Heart left ventricle (tissue), 13 donors: ENCODE measurements around the gene BTBD16.

ENCODE experiments used
- CTCF ChIP-seq, 12 donors: fragments of 200-600 bp; sonication (generic) in 4 of 12; IDR thresholded peaks; one replicate each; pipeline versions ENCODE4 v1.5.0 to v1.8.0; 2018 to 2022; ENCODE audit warnings: antibody characterized with exemption in 12 of 12, mild to moderate bottlenecking in 5 of 12
- POLR2A ChIP-seq, 2 donors: fragments of 450-650 bp; IDR thresholded peaks; one replicate each; pipeline ENCODE4 v1.6.1; 2017; ENCODE audit warnings: antibody characterized with exemption in 2 of 2, mild to moderate bottlenecking in 2 of 2, moderate library complexity in 2 of 2
- donor health status: ischemic (EF 13 %, LVEDD 7.1; RV severe dilation, severe dysfunction).
- donor health status: DM: no; HTN: yes; CAD: no.
- donor health status: DM: no; HTN: no; CAD: no.
- donor health status: ischemic (EF 25% LVEDD 6.9; RV normal size, moderate dysfunction).
- donor health status: ischemic (EF 25% LVEDD 5.7; RV mildly dilated, moderate dysfunction).
- donor health status: ischemic (EF 35%, LVEDD 5.7; RV mildly dilated, moderate dysfunction).
- donor health status: nonischemic (EF 11% LVEDD 7.7; RV severe dilation, severe dysfunction).
- donor health status: DM: yes; HTN: yes; CAD: no.
- donor health status: PGD.
- donor health status: ischemic (EF 29% LVEDD 5.4; RV normal size, mild dysfunction).
- donor health status: nonischemic (EF 23%, LVEDD 6.1; RV moderate dilation, normal function).

DNA sequence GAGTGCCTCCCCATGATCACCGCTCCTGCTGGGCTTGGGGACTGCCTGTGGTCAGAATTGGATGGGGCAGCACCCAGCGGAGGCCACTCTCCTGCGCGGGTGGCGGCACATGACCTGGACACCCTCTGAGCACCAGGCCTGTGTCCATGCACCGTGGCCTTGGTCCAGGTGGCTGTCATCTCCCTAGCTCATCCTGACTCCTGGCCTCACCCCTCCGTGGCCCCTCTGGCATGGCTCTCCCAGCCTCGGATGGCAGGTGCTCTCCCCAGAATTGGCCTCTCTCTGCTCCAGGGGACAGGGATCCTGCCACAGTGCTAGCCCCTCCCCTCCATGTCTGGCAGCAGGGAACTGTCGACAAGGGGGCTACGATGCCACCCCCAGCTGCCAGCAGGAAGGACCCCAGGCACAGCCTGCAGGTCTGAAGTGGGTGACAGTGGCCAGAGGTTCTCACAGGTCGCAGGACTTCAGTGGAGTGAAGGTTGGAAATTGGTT, 37.2 kb upstream of the BTBD16 start:
- TF ChIP-seq CTCF (IDR thresholded peaks at IDR 0.05) (no peak), POLR2A (IDR thresholded peaks at IDR 0.05) (no peak)
